Ishikawa (cell line): ENCODE measurements around the gene CLEC14A.

Experiments
- CEBPB ChIP-seq: IDR thresholded peaks from 2 replicates; pipeline ENCODE4 v1.6.1; 2012
- EGR1 ChIP-seq: IDR thresholded peaks from 2 replicates; pipeline ENCODE4 v1.6.1; 2012
- EP300 ChIP-seq: IDR thresholded peaks from 2 replicates; pipeline ENCODE4 v1.6.1; 2012; ENCODE audit warnings: borderline replicate concordance
- FOXM1 ChIP-seq: IDR thresholded peaks from 2 replicates; pipeline ENCODE4 v1.6.1; 2012; ENCODE audit warnings: low read depth, borderline replicate concordance
- NFIC ChIP-seq: IDR thresholded peaks from 2 replicates; pipeline ENCODE4 v1.6.1; 2012
- RAD21 ChIP-seq: IDR thresholded peaks from 2 replicates; pipeline ENCODE4 v1.6.1; 2012; ENCODE audit warnings: low read depth
- TAF1 ChIP-seq: IDR thresholded peaks from 2 replicates; pipeline ENCODE4 v1.6.1; 2012; ENCODE audit warnings: low read depth, mild to moderate bottlenecking
- TEAD4 ChIP-seq: IDR thresholded peaks from 2 replicates; pipeline ENCODE4 v1.6.1; 2012
- YY1 ChIP-seq: IDR thresholded peaks from 2 replicates; pipeline ENCODE4 v1.6.1; 2012; ENCODE audit warnings: low read depth
- ZBTB7A ChIP-seq: IDR thresholded peaks from 2 replicates; pipeline ENCODE4 v1.6.1; 2012; ENCODE audit warnings: low read depth
- TF ChIP-seq, protein P1 (sequence below): IDR thresholded peaks from 2 replicates; pipeline ENCODE4 v1.6.1; 2012; ENCODE audit warnings: low read depth, mild to moderate bottlenecking
- TF ChIP-seq, protein P2 (sequence below): IDR thresholded peaks from 2 replicates; pipeline ENCODE4 v1.6.1; 2012
- TF ChIP-seq, protein P3 (sequence below): IDR thresholded peaks from 2 replicates; pipeline ENCODE4 v1.6.1; 2012

DNA sequence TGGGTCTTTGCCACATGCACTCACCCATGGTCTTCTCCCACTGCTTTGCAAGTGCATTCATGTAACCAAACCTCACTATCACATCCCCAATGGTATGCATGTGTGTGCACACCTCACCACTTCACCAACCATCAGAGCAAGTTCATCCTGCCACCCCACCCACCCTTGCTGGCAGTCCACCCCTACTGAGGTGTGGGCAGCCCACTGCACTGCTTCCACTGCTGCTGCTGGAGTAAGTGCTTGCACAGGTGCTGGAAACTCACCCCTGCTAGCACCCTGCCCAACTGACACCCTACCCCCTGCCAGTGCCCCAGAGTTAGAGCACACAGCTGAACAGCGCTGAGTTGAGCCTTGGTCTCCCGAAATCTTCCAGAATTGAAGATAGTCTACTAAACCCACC, 46.1 kb upstream of the CLEC14A start:
- TF ChIP-seq, protein P1, sequence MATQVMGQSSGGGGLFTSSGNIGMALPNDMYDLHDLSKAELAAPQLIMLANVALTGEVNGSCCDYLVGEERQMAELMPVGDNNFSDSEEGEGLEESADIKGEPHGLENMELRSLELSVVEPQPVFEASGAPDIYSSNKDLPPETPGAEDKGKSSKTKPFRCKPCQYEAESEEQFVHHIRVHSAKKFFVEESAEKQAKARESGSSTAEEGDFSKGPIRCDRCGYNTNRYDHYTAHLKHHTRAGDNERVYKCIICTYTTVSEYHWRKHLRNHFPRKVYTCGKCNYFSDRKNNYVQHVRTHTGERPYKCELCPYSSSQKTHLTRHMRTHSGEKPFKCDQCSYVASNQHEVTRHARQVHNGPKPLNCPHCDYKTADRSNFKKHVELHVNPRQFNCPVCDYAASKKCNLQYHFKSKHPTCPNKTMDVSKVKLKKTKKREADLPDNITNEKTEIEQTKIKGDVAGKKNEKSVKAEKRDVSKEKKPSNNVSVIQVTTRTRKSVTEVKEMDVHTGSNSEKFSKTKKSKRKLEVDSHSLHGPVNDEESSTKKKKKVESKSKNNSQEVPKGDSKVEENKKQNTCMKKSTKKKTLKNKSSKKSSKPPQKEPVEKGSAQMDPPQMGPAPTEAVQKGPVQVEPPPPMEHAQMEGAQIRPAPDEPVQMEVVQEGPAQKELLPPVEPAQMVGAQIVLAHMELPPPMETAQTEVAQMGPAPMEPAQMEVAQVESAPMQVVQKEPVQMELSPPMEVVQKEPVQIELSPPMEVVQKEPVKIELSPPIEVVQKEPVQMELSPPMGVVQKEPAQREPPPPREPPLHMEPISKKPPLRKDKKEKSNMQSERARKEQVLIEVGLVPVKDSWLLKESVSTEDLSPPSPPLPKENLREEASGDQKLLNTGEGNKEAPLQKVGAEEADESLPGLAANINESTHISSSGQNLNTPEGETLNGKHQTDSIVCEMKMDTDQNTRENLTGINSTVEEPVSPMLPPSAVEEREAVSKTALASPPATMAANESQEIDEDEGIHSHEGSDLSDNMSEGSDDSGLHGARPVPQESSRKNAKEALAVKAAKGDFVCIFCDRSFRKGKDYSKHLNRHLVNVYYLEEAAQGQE: no peak
- TF ChIP-seq FOXM1 (no peak), ZBTB7A (no peak), EP300 (no peak), NFIC (no peak), TEAD4 (no peak), YY1 (no peak), TAF1 (no peak), CEBPB (no peak), RAD21 (no peak), EGR1 (no peak)
- TF ChIP-seq, protein P2, sequence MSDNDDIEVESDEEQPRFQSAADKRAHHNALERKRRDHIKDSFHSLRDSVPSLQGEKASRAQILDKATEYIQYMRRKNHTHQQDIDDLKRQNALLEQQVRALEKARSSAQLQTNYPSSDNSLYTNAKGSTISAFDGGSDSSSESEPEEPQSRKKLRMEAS: no peak
- TF ChIP-seq, protein P3, sequence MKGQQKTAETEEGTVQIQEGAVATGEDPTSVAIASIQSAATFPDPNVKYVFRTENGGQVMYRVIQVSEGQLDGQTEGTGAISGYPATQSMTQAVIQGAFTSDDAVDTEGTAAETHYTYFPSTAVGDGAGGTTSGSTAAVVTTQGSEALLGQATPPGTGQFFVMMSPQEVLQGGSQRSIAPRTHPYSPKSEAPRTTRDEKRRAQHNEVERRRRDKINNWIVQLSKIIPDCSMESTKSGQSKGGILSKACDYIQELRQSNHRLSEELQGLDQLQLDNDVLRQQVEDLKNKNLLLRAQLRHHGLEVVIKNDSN: no peak
